GM08714 (cell line): Measurements from ENCODE around the gene SRPRA.

Experiments
- H3K4me3 ChIP-seq: fragments of 200-500 bp; sonication (Bioruptor generic); 2 replicates; pipeline ENCODE4 v1.5.1; 2014; ENCODE audit warnings: mild to moderate bottlenecking, low read length, inconsistent platforms
- ZNF274 ChIP-seq: IDR thresholded peaks from 2 replicates; pipeline ENCODE4 v1.6.1; 2012; ENCODE audit warnings: mild to moderate bottlenecking, low read depth, low read length

SRPRA gene

DNA sequence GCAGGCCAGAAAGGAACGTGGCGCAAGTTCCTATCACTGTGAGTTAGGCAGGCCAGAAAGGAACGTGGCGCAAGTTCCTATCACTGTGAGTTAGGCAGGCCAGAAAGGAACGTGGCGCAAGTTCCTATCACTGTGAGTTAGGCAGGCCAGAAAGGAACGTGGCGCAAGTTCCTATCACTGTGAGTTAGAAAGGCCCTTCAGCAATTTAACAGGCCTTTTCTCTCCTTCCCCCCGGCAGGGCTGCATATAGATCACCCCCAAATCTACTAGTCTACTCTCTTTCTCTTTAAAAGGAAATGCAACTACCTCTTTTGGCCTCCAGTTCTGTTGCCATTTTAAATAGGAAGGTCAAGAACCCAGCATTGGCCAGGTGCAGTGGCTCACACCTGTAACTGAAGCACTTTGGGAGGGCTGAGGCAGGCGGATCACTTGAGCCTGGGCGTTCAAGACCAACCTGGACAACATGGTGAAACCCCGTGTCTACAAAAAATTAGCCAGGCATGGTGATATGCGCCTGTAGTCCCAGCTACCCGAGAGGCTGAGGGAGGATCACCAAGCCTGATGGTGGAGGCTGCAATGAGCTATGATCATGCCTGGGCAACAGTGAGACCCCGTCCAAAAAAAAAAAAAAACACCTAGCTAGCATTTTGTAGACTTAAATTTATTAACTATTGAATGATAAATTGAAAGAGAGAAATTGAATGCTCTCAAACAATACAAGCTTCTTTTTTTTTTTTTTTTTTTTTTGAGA lies 42.2 kb downstream of the SRPRA start:
- no peak for TF ChIP-seq ZNF274
- no peak overlapping the region for H3K4me3 ChIP-seq

DNA sequence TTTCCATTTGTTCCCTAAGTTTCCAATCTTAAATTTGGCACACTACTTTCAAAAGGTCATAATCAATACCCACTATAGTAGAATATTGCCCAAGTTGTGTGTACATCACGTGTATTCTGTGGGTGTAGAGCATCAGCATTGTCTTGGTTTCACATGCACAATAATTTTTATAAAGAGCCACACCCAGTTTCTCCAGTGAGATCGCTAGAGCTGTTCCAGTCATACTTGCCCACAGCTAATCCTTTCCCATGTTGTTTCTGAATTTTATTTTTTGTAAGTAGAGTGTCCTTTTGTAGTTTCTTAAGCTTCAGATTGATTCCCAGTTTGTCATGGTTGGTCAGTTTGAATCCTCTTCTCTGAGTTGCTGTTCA lies 43.4 kb downstream of the SRPRA start:
- H3K4me3 ChIP-seq: no peak overlapping the region
- no peak for TF ChIP-seq ZNF274

DNA sequence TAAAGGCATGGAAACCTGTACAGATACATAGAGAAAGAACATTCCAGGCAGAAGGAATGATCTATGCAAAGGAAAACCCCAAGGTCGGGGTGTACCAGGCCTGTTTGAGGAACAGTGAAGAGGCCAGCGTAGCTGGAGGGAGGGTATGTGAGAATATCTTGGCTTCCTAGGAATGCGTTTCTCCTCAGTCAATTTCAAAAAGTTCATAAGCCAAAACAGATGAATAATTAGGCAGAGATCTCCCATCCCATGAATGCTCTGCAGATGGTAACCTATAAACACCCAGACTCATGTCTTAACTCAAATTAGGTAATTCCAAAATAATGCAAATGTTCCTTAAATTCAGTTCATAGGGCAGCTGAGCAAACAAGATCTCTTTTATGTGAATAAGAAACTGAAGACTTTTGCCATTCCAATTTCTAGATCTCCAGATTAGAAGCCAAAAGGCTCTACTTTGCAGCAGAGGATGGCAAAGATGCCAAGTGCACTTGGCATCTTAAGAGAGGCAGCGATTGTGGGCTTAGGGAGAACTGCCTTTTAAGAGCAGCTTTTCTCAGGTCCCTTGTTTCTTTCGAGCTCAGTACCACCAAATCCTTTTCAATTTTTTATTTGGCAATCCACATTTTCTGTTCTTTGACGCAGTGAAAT lies 43.9 kb downstream of the SRPRA start:
- H3K4me3 ChIP-seq: no peak overlapping the region
- TF ChIP-seq ZNF274: no peak

DNA sequence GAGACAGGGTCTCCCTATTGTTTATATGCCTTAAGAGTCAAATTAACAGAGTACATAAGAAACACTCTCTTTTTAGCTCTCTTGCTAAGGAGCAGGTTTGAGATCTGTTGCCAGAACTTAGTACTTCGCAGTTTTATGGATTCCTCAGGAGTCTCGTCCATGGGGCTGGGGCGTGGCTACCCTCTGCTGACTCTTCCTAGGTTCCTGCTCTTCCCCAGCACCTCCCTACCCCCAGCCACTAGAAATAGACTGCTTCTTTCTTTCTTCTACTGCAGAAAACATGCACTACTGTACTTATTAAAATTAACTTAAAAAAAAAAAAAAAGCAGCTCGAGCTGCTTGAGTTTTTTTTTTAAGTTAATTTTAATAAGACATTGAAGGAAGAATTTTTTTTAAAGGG lies 49.1 kb downstream of the SRPRA start:
- TF ChIP-seq ZNF274: no peak
- H3K4me3 ChIP-seq: no peak overlapping the region

DNA sequence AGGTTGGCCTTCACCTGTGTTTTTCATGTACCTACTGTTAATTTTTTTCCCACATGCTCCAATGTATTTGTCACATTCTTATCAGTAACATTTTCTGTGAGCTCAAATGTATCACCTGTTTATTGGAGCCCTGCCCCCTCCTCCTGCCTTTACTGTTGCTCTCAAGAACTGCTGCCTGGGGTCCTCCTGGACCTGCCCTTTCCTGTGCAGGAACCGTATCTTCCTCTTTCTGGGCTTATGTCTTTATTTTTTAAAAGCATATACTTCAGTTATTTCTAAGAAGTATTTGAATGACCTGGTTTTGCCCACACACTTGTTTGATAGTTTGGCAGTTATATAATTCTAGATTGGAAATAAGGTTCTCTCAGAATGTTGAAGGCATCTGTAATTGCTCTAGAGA lies 51.2 kb downstream of the SRPRA start:
- H3K4me3 ChIP-seq: no peak overlapping the region
- TF ChIP-seq ZNF274: no peak

DNA sequence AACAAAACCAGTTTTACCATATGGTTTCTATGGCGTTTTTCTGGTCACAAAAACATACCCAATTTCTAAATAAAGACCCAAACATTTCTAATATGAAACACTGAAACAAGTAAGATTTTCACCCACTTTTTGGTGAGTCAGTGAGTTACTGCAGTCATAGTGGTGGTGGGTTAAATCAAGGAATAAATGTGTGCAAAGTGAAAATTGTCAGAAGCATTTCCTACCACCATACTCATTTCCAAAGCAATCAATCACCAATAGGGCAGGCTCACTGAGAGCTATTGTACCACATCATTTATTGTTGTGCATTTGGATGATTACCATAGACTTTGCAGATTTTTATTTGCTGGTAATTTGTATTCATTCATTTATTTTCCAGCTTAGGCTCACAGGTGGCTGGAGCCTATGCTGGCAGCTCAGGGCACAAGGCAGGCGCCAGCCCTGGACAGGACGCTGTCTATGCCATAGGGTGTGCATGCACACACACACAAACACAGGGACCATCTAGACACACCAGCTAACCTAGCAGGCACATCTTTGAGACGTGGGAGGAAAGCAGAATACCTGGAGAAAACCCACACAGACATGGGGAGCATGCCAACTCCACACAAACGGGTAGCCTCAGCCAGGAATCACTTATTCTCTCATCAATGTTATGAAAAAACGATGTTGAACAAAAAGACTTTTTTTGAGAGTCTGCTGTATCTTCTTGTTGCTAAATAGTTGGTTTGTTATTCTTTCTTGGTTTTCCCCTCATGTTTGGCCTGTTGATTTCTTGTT lies 52.0 kb downstream of the SRPRA start:
- TF ChIP-seq ZNF274: no peak
- no peak overlapping the region for H3K4me3 ChIP-seq

DNA sequence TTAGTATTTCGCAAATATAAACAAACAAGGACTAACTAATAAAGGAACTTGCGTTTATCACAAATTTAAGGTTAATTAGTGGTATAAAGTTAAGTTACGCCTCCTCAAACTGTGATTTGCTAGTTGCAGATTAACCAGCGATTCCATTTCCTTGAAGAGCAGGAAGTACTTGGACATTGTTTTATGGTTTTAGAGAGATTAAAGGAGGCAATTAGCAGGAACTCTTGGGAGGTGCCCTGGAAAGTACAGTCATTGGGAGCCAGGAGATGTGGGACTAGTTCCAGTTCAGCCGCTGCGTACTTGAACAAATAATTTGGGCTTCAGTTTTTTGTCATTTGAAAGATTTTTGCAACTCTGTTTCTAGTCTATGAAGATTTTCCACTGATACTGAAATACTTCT lies 53.9 kb downstream of the SRPRA start:
- no peak for TF ChIP-seq ZNF274
- no peak overlapping the region for H3K4me3 ChIP-seq

DNA sequence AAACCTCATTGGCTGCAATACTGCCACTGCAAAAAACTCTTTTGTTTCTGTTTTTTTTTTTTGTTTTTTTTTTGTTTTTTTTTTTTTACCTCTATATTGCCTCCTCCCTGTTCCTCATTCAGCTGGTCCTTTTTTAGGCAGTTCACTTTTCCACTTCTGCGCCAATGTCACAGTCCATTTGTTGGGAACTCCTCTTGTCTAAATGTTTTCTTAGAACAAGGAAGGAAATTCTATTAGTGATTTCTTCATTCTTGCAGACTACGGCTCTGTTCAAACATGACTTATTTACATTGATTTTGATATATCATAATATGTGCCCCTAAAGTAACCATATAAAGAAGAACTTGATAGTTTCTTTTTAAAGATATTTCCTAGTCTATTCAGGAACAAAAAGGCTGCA lies 54.3 kb downstream of the SRPRA start:
- TF ChIP-seq ZNF274: no peak
- no peak overlapping the region for H3K4me3 ChIP-seq
